GM20000 (cell line): ENCODE data around the gene CFAP299.

Experiments
- DNase-seq: peaks from one replicate; pipeline ENCODE4 v3.0.0; 2012; ENCODE audit warnings: low spot score
- TF ChIP-seq, protein P1 (sequence below): IDR thresholded peaks from 2 replicates; pipeline ENCODE4 v1.5.1; 2012; ENCODE audit warnings: mild to moderate bottlenecking, control low read depth; ENCODE audit errors: extremely low read depth, missing control alignments

Gene CFAP299

DNA sequence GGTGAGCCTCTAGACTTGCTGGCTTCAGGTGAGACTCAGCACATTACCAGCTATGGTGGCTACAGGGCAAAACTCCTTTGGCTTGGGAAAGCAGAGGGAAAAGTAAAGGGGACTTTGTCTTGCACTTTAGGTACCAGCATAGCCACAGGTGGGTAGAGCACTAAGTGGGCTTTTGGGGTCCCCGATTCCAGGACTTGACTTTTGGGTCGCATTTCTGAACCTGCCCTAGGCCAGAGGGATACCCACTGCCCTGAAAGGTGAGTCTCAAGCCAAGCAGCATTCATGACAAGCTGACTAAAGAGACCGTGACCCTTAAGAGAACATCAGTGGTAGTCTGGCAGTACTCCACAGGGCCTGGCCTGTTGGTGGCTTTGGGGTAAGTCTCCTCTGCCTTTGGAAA lies 224.8 kb downstream of the CFAP299 start:
- TF ChIP-seq, protein P1, sequence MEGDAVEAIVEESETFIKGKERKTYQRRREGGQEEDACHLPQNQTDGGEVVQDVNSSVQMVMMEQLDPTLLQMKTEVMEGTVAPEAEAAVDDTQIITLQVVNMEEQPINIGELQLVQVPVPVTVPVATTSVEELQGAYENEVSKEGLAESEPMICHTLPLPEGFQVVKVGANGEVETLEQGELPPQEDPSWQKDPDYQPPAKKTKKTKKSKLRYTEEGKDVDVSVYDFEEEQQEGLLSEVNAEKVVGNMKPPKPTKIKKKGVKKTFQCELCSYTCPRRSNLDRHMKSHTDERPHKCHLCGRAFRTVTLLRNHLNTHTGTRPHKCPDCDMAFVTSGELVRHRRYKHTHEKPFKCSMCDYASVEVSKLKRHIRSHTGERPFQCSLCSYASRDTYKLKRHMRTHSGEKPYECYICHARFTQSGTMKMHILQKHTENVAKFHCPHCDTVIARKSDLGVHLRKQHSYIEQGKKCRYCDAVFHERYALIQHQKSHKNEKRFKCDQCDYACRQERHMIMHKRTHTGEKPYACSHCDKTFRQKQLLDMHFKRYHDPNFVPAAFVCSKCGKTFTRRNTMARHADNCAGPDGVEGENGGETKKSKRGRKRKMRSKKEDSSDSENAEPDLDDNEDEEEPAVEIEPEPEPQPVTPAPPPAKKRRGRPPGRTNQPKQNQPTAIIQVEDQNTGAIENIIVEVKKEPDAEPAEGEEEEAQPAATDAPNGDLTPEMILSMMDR: no peak
- no peak for DNase-seq

DNA sequence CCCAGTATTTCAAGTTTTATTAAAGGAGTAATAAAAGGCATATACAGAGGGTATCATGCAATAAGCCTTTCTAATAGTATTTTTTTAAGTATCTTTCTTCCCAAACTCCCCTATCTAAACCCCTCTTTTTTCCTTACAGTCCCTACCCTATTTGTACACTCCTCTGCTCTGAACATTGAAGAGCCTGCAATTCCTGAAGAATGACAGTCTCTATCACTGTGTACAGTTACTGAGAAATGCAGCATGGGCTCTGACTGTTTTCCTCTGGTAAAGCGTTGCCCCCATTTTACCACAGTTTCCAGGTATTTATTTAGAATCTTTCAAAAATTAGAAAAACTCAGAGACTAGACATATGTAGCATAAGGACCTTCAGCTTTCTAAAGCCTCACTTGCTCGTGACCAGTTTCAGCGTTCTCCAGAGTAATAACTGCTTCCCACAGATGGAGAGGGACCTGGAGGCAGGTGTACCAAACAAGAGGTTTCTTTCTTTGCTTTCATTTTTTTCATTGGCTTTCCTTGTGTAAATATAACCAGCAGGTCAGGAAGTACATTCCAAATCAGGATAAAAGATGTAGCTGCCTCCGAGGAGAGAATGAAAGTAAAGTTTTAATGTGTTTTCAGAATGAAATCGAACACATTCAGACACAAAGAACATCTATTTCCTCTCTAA lies 230.8 kb downstream of the CFAP299 start:
- TF ChIP-seq, protein P1: no peak
- DNase-seq: no peak

DNA sequence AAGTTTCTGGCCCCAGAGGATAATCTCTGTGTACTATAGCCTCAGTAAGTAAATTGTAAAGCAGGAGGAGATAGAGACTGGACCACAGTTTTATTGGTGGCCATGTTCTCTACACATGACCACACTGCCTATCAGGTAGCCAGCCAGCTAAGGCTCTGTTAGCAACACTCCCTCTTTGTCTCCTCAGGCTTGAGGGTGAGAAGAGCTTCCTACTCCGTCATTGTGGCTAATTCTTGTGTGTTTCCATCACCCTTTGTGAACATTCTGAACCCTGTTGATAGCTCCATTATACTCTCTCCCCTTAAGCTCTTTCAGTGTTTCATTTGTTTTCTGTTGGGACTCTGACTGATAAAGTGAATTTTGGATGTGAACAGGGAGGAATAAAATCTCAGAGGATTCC lies 233.4 kb downstream of the CFAP299 start:
- DNase-seq: no peak
- TF ChIP-seq, protein P1: no peak

DNA sequence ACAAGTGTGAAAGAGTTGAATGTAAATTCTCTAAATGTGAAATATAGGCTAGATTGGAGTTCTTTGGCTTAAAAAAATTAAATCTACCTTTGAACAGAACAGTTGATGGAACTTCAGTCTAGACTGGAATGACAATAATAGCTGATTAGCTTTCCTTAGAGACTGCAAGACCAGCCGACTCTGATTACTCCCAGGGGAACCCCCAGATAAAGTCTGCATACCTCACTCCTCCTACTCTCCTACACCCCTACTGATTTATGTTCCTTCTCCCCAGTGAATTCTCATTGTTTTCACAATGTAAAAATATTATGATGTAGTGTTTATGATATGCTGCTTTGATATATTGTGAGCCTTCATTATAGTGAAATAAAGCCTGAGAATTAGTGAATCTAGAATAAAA lies 241.3 kb downstream of the CFAP299 start:
- no peak for DNase-seq
- TF ChIP-seq, protein P1: no peak

DNA sequence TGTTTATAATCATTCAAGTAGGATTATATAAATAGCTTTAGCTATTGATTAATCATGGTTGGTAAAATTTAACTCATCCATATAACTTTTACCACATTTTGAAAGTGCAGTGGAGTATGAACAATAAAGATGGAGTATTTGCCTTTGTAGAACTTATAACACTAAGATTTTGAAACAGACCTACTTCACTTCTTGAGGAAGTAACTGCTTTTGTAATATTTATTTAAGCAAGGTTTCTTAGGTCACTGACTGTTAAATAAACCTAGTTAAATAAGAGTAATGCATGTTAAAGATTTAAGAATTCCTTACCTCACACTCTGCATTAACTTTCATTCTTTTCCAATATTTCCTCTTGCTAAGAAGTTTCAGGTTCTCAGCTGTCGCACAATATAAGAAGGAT lies 242.5 kb downstream of the CFAP299 start:
- TF ChIP-seq, protein P1: no peak
- no peak for DNase-seq

DNA sequence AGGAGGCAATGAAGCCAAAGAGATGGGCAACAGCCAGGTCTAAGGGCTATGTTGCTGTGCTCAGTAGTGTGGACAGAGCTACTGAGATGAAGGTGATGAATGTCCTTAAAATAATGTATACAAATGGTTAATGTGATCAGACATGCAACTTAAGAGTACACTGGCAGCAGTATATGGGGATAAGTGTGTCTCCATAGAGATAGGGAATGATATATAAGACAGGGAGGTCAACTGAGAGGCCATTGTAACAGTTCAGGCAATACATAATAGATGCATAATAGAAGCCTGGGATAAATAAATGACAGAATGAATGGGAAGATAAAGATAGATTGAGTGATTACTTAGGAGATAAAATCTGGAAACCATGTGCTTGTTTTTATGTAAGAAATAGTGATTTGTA lies 250.0 kb downstream of the CFAP299 start:
- TF ChIP-seq, protein P1: no peak
- DNase-seq: no peak

DNA sequence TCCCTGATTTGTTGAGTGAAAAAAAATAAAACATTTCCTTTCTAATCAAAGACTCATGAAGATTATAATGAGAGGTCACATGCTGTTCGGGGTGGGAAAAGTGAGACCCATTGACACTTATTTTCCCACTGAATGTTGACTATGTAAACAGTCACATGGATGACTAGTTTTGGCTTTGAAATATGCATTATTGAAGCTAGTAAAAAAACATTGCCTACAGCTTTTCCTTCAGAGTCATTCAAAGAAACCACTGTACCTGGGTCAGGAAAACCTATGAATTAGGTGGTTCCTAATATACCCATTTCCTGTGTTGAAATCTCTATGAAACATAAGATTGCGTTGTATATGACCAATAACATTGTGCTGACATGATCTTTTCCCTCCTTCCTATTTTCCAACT lies 251.2 kb downstream of the CFAP299 start:
- DNase-seq: no peak
- TF ChIP-seq, protein P1: no peak
